HG03342 (cell line): ENCODE data around the gene HS1BP3.

Experiments
- ATAC-seq: cut with Tn5 transposase; IDR thresholded peaks from one replicate; pipeline ENCODE4 v1.9.1; 2021; ENCODE audit warnings: mild to moderate bottlenecking, moderate library complexity; ENCODE audit not compliant: unreplicated experiment

The HS1BP3 gene

DNA sequence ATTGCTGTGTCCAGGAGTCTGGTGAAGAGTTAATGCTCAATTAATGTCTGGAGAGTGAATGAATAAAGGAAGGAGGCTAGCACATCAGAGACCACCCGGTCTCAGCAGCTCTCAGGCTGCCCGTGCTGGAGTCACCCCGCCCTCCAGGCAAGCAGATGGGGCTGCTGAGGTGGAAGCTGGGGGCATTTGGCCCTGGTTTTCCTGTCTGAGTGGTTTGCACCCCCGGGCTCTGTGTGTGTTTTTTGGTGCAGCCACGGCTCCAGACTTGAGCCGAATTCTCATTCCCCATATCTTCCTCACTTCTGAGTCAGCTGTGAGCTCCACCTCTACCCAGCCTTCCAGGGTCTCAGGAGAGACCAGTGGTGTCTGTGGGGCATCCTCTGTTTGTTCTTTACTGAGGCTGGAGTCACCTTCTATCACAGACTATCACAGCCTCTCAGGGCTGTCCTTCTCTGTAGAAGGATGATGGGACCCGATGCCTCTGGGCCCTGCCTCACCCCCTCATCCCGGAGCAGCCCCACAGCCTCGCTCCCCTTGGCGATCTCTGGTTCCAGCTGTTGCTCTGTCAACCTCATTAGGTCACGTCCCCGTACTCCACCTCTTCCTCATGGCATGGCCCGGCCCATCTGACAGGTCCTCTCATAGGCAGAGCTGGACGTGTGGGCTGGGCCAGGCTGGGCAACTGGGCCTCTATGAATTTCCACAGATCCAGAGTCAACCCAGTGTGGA, 60.8 kb downstream of the HS1BP3 start:
- no peak for ATAC-seq

- ATAC-seq, result no peak
Observed at GRCh38 chr2:20588918-20589871, 61.7 kb downstream of the HS1BP3 start.

- ATAC-seq, result no peak
Observed at GRCh38 chr2:20585710-20586594, 64.9 kb downstream of the HS1BP3 start.

GRCh38 chr2:20585359-20585709, 65.6 kb downstream of the HS1BP3 start:
- no peak for ATAC-seq

DNA sequence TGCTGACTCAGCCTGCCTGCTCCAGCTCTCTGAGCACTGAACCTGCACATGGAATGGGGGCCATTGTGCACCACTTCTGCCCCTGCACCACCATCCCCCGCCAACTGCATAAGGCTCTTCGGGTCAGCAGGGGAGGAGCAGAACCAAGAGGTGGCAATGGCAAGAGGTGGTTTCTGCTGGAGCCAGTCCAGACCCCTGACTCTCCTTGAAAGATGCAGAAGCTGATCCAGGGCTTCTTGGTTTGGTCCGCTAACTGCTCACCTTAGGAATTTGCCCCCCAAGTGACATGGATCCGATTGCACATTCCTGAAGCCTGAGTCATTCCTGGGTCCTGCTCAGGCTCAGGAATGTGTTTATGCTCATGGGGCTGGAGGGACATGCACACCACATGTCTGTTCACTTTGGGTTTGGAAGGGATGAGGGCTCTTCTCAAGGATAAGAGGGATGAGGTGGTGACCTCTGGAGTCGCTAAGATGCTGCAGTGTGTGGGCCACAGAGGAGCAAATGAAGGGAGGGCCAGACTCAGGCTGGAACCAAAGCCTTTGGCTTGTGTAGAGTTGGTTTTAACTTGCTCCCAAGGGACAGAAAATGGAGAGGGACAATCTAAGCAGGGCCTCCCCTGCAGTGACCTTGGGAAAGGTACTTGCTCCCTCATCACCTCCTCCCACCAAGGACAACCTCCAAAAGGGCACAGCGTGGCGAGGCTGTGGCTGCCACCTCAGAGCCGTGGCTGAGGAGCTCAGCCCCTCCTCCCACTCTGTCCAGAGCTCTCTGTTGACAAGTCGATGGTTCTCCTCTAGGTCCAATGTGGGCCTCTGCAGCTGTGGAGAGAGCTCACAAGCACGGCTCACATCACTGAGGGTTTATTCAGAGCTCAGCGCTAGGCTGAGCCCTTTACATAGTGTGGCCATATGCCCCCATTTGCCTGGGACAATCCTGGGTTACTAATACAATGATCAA, 66.2 kb downstream of the HS1BP3 start:
- ATAC-seq, result no peak

GRCh38 chr2:20584045-20584398, 66.9 kb downstream of the HS1BP3 start:
- no peak for ATAC-seq

GRCh38 chr2:20583425-20583881, 67.4 kb downstream of the HS1BP3 start:
- ATAC-seq, result no peak

DNA sequence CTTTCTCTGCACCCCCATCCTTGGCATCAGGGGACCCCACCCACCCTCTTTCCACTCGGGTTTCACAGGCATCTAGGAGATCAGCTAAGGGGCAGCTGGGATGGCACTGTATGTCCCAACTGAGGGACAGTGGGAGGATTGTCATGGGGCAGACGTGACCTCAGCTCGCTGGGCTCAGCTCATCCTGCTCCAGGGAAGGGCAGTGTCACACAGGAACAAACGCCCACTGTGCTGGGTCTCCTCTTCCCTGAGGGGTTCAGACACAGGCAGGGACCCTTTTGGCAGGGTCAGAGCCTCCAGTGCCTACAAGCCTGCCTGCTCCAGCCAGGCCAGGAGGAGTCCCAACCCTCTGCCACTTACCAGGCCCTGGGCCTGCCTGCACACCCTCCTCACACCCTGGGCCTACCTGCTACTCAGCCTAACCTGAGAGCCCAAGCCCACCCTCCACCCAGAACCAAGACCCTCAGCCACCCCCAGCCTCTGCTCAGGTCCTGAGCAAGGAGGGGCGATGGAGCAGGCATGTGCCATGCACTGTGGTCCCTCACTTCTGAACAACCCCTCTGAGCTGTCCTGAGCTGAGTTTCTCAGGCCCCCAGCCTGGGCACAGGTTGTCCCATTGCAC, 68.2 kb downstream of the HS1BP3 start:
- no peak for ATAC-seq

- ATAC-seq, result no peak
Observed at GRCh38 chr2:20580690-20581437, 70.0 kb downstream of the HS1BP3 start.

DNA sequence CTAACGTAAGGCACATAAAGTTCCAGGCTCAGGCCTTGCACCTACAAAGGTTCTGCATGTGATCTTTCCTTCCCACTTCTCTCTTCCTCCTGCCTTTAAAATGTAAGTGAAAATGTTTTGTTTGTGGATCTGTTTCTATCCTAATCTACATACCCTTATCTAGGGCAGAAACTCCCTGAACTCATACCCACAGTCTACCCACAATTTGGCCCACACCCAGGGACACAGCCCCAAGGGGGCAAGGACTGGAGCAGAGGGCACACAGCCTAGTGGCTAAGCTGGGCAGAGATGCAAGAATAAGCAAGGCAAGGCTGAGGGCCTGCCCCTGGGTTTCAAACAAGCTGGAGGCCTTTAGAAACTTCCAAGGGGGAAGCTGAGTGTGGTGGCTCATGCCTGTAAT, 71.0 kb downstream of the HS1BP3 start:
- ATAC-seq, result no peak

GRCh38 chr2:20578895-20579825, 71.7 kb downstream of the HS1BP3 start:
- peak; percentile 69 for ATAC-seq

DNA sequence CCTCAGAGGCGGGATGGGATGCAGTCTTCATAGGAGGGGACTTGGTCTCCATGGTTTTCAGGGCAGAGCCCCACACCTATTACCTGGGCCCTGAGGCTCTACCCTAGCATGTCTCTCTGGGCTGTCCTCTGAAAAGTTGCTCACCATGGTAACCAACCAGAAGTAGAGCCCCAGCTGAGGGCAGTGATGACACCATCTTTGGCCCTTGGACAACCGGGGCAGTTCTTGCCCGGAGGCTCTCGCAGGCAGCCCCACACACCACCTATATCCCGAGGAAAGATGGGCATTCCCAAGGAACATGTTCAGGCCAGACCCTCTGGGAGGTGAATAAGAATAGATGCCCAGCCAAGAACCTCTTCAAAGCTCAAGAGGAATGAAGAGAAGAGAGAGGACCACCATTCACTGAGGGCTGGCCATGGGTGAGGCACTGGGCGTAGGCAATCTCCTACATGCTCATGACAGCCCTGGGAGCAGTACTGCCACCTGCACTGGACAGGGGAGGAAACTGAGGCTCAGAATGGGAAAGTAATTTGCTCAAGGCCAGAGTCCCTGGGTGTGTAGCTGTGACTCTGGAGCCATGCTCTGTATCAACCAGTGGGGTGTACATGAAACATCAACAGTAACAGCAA, 72.5 kb downstream of the HS1BP3 start:
- ATAC-seq, result no peak

- no peak for ATAC-seq
Observed at GRCh38 chr2:20577495-20578235, 73.2 kb downstream of the HS1BP3 start.

DNA sequence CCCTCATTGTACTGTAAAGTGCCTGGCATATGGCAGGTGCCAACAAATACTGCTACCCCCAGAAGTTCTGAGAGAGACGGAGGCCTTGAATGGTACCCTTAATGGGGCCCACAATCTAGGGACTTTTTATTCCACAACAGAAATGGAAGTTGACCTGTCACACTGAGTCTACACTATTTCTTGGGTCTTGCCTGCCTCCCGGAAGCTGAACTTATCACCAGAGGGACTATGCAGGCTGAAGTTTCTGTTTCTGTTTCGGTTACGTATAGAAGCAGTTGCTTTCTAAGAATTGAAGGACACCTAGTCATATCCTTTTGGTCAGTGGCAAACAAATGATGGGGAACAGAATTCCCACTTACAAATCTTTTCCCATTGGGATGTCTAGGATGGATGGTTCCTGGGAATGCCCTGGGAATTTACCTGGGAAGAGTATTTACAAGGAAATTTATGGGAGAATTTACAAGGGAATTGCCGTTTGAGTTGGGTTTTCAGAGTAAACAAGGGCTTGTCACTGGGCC, 74.2 kb downstream of the HS1BP3 start:
- peak; percentile 65 for ATAC-seq

GRCh38 chr2:20575935-20576597, 74.8 kb downstream of the HS1BP3 start:
- no peak for ATAC-seq

- ATAC-seq, result no peak
Observed at GRCh38 chr2:20575414-20575813, 75.5 kb downstream of the HS1BP3 start.
